ENCODE data around the gene CD48. TPM values are rescaled to one million over a fixed set of nuclear protein-coding genes. Genes with fewer than 3 reads are reported as not detected.

The CD48 gene
- total RNA-seq, 4 donors from 2014 or later, result 0.53 to 4.3 (median 1.5) TPM

DNA sequence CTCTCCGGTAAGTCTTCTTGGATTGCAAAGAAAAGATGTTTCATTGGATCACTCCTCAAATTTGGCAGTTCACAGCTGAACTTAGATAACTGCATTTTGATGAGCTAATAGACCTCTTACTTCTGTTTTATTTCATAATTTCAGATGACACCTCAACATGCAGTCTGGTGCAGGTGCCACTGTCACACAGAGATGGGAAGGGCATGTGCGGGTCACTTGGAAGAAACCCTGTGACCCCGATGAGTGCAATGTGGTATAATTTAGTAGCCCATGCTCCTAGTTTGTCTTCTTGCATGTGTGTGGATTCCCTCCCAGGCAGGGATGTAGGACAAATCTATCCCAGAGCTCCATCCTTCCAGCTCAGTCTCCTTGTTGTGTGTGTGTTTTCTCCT, 64.3 kb downstream of the CD48 start:
- DNase-seq (ENCODE audit: low spot score in 2 of 2), result no peak
- 74 to 76% methylated on average over 3 of the region's 3 CpGs for WGBS, 2 donors
- TF ChIP-seq, protein P1, sequence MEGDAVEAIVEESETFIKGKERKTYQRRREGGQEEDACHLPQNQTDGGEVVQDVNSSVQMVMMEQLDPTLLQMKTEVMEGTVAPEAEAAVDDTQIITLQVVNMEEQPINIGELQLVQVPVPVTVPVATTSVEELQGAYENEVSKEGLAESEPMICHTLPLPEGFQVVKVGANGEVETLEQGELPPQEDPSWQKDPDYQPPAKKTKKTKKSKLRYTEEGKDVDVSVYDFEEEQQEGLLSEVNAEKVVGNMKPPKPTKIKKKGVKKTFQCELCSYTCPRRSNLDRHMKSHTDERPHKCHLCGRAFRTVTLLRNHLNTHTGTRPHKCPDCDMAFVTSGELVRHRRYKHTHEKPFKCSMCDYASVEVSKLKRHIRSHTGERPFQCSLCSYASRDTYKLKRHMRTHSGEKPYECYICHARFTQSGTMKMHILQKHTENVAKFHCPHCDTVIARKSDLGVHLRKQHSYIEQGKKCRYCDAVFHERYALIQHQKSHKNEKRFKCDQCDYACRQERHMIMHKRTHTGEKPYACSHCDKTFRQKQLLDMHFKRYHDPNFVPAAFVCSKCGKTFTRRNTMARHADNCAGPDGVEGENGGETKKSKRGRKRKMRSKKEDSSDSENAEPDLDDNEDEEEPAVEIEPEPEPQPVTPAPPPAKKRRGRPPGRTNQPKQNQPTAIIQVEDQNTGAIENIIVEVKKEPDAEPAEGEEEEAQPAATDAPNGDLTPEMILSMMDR (IDR thresholded peaks at IDR 0.05), result no peak
- no peak for TF ChIP-seq POLR2A (IDR thresholded peaks at IDR 0.05)
- intact Hi-C loops (cut with DNase I; ENCODE audit: low total_unique reads), result no loop called here
- H3K4me3 ChIP-seq (ENCODE audit: low read depth, poor library complexity, severe bottlenecking), result no peak overlapping the region

DNA sequence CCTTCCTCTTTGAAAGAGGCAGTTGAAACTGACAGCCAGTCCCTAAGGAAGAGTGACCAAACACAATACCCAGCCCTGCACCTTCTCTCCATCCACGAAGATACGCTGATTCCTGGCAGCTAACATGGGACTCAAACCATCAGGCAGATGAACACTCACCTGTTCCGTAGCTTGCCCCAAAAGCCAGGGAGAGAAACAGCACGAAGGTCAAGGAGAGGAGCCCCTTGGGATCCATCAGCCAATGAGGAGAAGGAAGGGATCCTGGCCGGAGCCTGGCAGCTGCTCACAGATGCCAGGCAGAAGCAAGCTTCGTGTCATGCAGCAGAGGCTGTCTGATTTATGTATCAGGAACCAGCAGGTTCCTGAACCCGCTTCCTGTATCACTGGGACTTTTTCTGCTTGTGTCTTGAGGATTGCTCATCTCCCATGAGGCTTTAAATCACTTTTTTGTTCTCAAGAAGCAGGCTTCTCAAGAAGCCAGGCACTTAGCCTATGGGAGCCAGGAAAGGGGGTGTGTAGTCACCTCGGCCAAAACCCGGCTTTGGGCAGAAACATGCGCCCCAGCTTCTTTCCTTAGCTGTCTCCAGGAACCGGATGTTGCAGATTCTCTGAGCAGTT, 64.8 kb downstream of the CD48 start, which contains the start of gene SLAMF1:
SLAMF1 (minus strand) TSS at position 334 of the 618 bp plus-strand sequence; CDS start at position 235, 99 bp downstream.
- no peak for DNase-seq (ENCODE audit: low spot score in 2 of 2)
- H3K4me3 ChIP-seq (ENCODE audit: low read depth, poor library complexity, severe bottlenecking), result no peak within 1 kb of the TSS
- intact Hi-C loops (cut with DNase I; ENCODE audit: low total_unique reads), result no loop called here
- 50 to 52% methylated on average over 11 of the region's 11 CpGs for WGBS, 2 donors
- TF ChIP-seq, protein P1 (IDR thresholded peaks at IDR 0.05), result no peak
- TF ChIP-seq POLR2A (IDR thresholded peaks at IDR 0.05), result no peak

GRCh38 chr1:160646180-160646579, 65.4 kb downstream of the CD48 start:
- no peak overlapping the region for H3K4me3 ChIP-seq (ENCODE audit: low read depth, poor library complexity, severe bottlenecking)
- TF ChIP-seq, protein P1 (IDR thresholded peaks at IDR 0.05), result no peak
- no peak for TF ChIP-seq POLR2A (IDR thresholded peaks at IDR 0.05)
- WGBS, 2 donors, result 65 to 84% methylated on average over 1 of the region's 1 CpG
- intact Hi-C loops (cut with DNase I; ENCODE audit: low total_unique reads), result no loop called here
- no peak for DNase-seq (ENCODE audit: low spot score in 2 of 2)

GRCh38 chr1:160645386-160646130, 66.1 kb downstream of the CD48 start:
- intact Hi-C loops (cut with DNase I; ENCODE audit: low total_unique reads), result no loop called here
- TF ChIP-seq, protein P1 (IDR thresholded peaks at IDR 0.05), result no peak
- TF ChIP-seq POLR2A (IDR thresholded peaks at IDR 0.05), result no peak
- H3K4me3 ChIP-seq (ENCODE audit: low read depth, poor library complexity, severe bottlenecking), result no peak overlapping the region
- DNase-seq (ENCODE audit: low spot score in 2 of 2), result no peak
- 86 to 89% methylated on average over 13 of the region's 13 CpGs for WGBS, 2 donors

DNA sequence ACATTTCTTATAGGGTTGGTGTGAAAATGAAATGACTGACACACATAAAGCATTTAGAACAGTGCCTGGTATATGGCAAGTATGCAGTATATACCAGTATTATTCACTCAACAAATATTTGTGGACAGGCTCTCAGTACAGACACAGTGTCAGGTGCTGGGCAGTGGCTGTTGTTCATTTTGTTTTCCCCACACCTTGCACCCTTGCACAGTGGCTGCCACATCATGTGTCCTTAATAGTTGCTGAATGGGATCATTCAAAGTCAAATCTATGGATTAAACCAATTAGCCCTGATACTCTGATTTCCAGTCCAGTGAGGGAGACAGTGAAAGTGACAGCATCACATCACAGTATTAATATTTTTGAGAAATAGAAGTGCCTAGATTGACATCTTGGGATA, 67.2 kb downstream of the CD48 start:
- H3K4me3 ChIP-seq (ENCODE audit: low read depth, poor library complexity, severe bottlenecking), result no peak overlapping the region
- TF ChIP-seq POLR2A (IDR thresholded peaks at IDR 0.05), result no peak
- TF ChIP-seq, protein P1 (IDR thresholded peaks at IDR 0.05), result no peak
- intact Hi-C loops (cut with DNase I; ENCODE audit: low total_unique reads), result no loop called here
- no peak for DNase-seq (ENCODE audit: low spot score in 2 of 2)
